Measurements from ENCODE around the gene CPNE5. TPM values are rescaled to one million over a fixed set of nuclear protein-coding genes. Genes with fewer than 3 reads are reported as not detected.

The CPNE5 gene
- total RNA-seq, 1 donor from 2014 or later, result 2.9 TPM

DNA sequence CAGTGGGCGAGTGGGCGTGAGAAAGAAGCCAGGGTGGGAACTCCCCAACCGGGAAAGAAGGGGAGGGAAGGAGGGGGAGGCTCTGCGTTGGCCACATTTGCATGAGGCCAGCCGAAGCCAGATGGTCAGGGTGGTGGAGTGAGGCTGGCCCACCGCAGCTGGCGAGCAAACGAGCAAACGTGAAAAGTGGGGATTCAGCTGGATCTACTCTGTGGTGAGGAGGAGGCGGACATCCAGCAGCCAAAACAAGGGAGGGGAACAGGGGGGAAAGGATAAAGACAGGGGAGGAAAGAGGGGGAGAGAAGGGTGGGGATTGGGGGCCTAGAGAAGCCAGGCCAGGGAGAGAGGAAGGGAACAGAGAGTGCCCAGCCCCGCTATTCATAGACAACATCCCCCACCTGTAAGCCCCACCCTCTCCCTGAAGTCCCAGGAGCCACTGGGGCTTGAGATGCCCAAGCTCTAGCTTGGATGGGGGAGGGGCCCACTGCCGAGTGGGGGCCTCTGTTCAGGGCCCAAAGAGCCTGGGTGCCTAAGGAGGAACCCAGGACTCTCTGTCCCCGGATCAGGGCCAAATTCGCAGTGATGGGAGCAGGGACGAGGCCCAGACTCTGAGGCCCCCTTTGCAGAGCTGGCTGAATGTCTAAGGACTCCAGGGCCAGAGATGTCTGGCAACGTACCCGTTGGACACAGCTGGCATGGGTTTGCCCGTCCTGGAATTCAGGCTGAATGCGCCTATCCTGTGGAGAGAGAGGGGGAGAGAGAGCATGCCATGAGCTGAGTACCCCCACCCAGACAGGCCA lies 45.1 kb downstream of the CPNE5 start:
- Mint-ChIP-seq H3K9me3 (ENCODE audit: unreplicated experiment) (peaks cover 6% of the 10 kb centered on the region), H3K27ac (ENCODE audit: unreplicated experiment) (peak overlapping the region; percentile 93), H3K4me3 (ENCODE audit: unreplicated experiment) (peak overlapping the region; percentile 38), H3K27me3 (ENCODE audit: unreplicated experiment) (peaks cover 6% of the 10 kb centered on the region), H3K36me3 (ENCODE audit: unreplicated experiment) (no peaks in the 10 kb centered on the region), H3K4me1 (ENCODE audit: low read depth, unreplicated experiment) (peaks cover 15% of the 10 kb centered on the region)
- DNase-seq, result peak; percentile 73
- TF ChIP-seq, protein P1, sequence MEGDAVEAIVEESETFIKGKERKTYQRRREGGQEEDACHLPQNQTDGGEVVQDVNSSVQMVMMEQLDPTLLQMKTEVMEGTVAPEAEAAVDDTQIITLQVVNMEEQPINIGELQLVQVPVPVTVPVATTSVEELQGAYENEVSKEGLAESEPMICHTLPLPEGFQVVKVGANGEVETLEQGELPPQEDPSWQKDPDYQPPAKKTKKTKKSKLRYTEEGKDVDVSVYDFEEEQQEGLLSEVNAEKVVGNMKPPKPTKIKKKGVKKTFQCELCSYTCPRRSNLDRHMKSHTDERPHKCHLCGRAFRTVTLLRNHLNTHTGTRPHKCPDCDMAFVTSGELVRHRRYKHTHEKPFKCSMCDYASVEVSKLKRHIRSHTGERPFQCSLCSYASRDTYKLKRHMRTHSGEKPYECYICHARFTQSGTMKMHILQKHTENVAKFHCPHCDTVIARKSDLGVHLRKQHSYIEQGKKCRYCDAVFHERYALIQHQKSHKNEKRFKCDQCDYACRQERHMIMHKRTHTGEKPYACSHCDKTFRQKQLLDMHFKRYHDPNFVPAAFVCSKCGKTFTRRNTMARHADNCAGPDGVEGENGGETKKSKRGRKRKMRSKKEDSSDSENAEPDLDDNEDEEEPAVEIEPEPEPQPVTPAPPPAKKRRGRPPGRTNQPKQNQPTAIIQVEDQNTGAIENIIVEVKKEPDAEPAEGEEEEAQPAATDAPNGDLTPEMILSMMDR (IDR thresholded peaks at IDR 0.05; ENCODE audit: partially characterized antibody, unreplicated experiment), result no peak

- peaks cover 6% of the 10 kb centered on the region for H3K27me3 Mint-ChIP-seq (ENCODE audit: unreplicated experiment)
- H3K36me3 Mint-ChIP-seq (ENCODE audit: unreplicated experiment), result no peaks in the 10 kb centered on the region
- TF ChIP-seq, protein P1 (IDR thresholded peaks at IDR 0.05; ENCODE audit: partially characterized antibody, unreplicated experiment), result no peak
- peaks cover 6% of the 10 kb centered on the region for H3K9me3 Mint-ChIP-seq (ENCODE audit: unreplicated experiment)
- peak overlapping the region; percentile 72 for H3K4me3 Mint-ChIP-seq (ENCODE audit: unreplicated experiment)
- H3K27ac Mint-ChIP-seq (ENCODE audit: unreplicated experiment), result peak overlapping the region; percentile 93
- peaks cover 18% of the 10 kb centered on the region for H3K4me1 Mint-ChIP-seq (ENCODE audit: low read depth, unreplicated experiment)
- DNase-seq, result no peak
Measured at GRCh38 chr6:36793296-36793912, 45.8 kb downstream of the CPNE5 start.

DNA sequence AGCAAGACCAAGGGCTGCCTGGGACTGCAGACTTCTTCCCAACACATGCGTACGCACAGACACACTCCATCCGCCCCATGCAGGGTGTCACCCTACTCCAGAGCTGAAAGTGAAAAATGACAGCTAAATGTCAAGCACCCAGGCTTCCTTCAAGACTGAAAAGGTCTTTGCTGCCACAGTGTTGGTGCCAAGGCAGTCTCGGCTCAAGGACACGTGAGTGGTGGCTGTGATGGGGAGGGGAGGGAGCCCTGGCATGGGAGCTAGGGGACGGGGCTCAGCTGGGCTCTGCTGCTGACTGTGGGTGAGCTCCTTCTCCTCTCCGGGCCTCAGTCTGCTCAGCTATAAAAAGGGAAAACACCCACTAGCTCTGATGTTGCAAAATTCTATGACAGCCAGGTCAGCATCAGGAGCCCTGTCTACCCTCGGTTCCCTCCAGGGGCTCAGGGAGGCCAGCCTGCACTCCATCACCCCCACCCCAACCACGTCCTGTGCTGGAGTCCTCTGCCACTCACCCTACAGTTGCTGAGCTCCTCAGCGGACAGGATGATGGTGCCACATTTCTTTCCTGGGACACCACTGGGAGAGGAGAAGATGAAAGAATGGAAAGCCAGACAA lies 47.6 kb downstream of the CPNE5 start:
- Mint-ChIP-seq H3K36me3 (ENCODE audit: unreplicated experiment) (peaks cover 7% of the 10 kb centered on the region), H3K9me3 (ENCODE audit: unreplicated experiment) (peaks cover 6% of the 10 kb centered on the region), H3K27me3 (ENCODE audit: unreplicated experiment) (peaks cover 6% of the 10 kb centered on the region), H3K4me3 (ENCODE audit: unreplicated experiment) (peak overlapping the region; percentile 46), H3K4me1 (ENCODE audit: low read depth, unreplicated experiment) (peaks cover 20% of the 10 kb centered on the region), H3K27ac (ENCODE audit: unreplicated experiment) (peak overlapping the region; percentile 70)
- TF ChIP-seq, protein P1 (IDR thresholded peaks at IDR 0.05; ENCODE audit: partially characterized antibody, unreplicated experiment), result no peak
- DNase-seq, result no peak

DNA sequence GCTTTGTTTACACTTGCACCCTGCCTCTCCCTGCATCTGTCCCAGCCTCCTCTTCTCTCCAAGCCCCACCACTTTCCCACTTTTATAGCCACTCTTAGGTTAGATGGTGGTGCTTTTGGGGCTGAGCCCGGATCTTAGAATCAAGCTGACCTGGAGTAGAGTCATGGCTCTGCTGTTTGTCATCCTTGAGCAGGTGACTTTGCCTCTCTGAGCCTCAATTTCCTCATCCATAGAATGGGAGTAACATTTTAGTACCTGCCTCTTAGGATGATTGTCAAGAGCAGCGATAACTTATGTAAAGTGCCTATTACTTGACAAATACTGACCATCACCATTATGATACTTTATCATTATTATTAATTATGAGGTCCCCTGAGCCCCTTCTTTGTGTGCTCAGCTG lies 48.2 kb downstream of the CPNE5 start:
- TF ChIP-seq, protein P1 (IDR thresholded peaks at IDR 0.05; ENCODE audit: partially characterized antibody, unreplicated experiment), result no peak

More for the DNA sequence above, 48.2 kb downstream of the CPNE5 start:
- peaks cover 6% of the 10 kb centered on the region for H3K9me3 Mint-ChIP-seq (ENCODE audit: unreplicated experiment)
- no peak for DNase-seq
- no peak overlapping the region for H3K27ac Mint-ChIP-seq (ENCODE audit: unreplicated experiment)
- peaks cover 6% of the 10 kb centered on the region for H3K27me3 Mint-ChIP-seq (ENCODE audit: unreplicated experiment)
- peaks cover 7% of the 10 kb centered on the region for H3K36me3 Mint-ChIP-seq (ENCODE audit: unreplicated experiment)
- H3K4me3 Mint-ChIP-seq (ENCODE audit: unreplicated experiment), result no peak overlapping the region
- H3K4me1 Mint-ChIP-seq (ENCODE audit: low read depth, unreplicated experiment), result peaks cover 20% of the 10 kb centered on the region

All from glutamatergic neuron (in vitro differentiated cells).